ENCODE data around the gene MS4A6A. TPM values are rescaled to one million over a fixed set of nuclear protein-coding genes. Genes with fewer than 3 reads are reported as not detected.
"Not testable (repeated sequence)": the region's sequence is repeated elsewhere in the genome, so short reads cannot be mapped to it uniquely, and the experiment has no call there.

Gene MS4A6A
- total RNA-seq, 1 donor from 2014 or later = not detected

GRCh38 chr11:60159868-60160267 is 23.0 kb downstream of the MS4A6A start:
- no peak overlapping the region for H3K4me3 Mint-ChIP-seq (ENCODE audit: unreplicated experiment)
- no peaks in the 10 kb centered on the region for H3K27me3 Mint-ChIP-seq (ENCODE audit: unreplicated experiment)
- no peaks in the 10 kb centered on the region for H3K9me3 Mint-ChIP-seq (ENCODE audit: unreplicated experiment)
- no peak overlapping the region for H3K27ac Mint-ChIP-seq (ENCODE audit: unreplicated experiment)
- no peaks in the 10 kb centered on the region for H3K36me3 Mint-ChIP-seq (ENCODE audit: unreplicated experiment)
- TF ChIP-seq CTCF (IDR thresholded peaks at IDR 0.05; ENCODE audit: partially characterized antibody, unreplicated experiment) = no peak
- no peak for DNase-seq
- H3K4me1 Mint-ChIP-seq (ENCODE audit: low read depth, unreplicated experiment) = no peaks in the 10 kb centered on the region

GRCh38 chr11:60159284-60159683 is 23.6 kb downstream of the MS4A6A start:
- H3K27me3 Mint-ChIP-seq (ENCODE audit: unreplicated experiment) = no peaks in the 10 kb centered on the region
- H3K9me3 Mint-ChIP-seq (ENCODE audit: unreplicated experiment) = no peaks in the 10 kb centered on the region
- no peak for TF ChIP-seq CTCF (IDR thresholded peaks at IDR 0.05; ENCODE audit: partially characterized antibody, unreplicated experiment)
- no peaks in the 10 kb centered on the region for H3K4me1 Mint-ChIP-seq (ENCODE audit: low read depth, unreplicated experiment)
- H3K4me3 Mint-ChIP-seq (ENCODE audit: unreplicated experiment) = no peak overlapping the region
- H3K27ac Mint-ChIP-seq (ENCODE audit: unreplicated experiment) = no peak overlapping the region
- no peak for DNase-seq
- no peaks in the 10 kb centered on the region for H3K36me3 Mint-ChIP-seq (ENCODE audit: unreplicated experiment)

GRCh38 chr11:60158636-60159035 is 24.2 kb downstream of the MS4A6A start:
- Mint-ChIP-seq H3K4me1 (ENCODE audit: low read depth, unreplicated experiment) (no peaks in the 10 kb centered on the region), H3K27ac (ENCODE audit: unreplicated experiment) (no peak overlapping the region), H3K36me3 (ENCODE audit: unreplicated experiment) (no peaks in the 10 kb centered on the region), H3K9me3 (ENCODE audit: unreplicated experiment) (no peaks in the 10 kb centered on the region), H3K27me3 (ENCODE audit: unreplicated experiment) (no peaks in the 10 kb centered on the region), H3K4me3 (ENCODE audit: unreplicated experiment) (no peak overlapping the region)
- TF ChIP-seq CTCF (IDR thresholded peaks at IDR 0.05; ENCODE audit: partially characterized antibody, unreplicated experiment) = no peak
- DNase-seq = no peak

- DNase-seq = no peak
- Mint-ChIP-seq H3K27ac (ENCODE audit: unreplicated experiment) (no peak overlapping the region), H3K36me3 (ENCODE audit: unreplicated experiment) (no peaks in the 10 kb centered on the region), H3K4me3 (ENCODE audit: unreplicated experiment) (peak overlapping the region; percentile 23), H3K9me3 (ENCODE audit: unreplicated experiment) (no peaks in the 10 kb centered on the region), H3K4me1 (ENCODE audit: low read depth, unreplicated experiment) (no peaks in the 10 kb centered on the region), H3K27me3 (ENCODE audit: unreplicated experiment) (no peaks in the 10 kb centered on the region)
- no peak for TF ChIP-seq CTCF (IDR thresholded peaks at IDR 0.05; ENCODE audit: partially characterized antibody, unreplicated experiment)
Observed at GRCh38 chr11:60155931-60156330, 27.0 kb downstream of the MS4A6A start.

GRCh38 chr11:60152727-60153126 is 30.2 kb downstream of the MS4A6A start:
- not testable (repeated sequence) for H3K36me3 Mint-ChIP-seq (ENCODE audit: unreplicated experiment); H3K27ac Mint-ChIP-seq (ENCODE audit: unreplicated experiment); H3K4me1 Mint-ChIP-seq (ENCODE audit: low read depth, unreplicated experiment); DNase-seq; H3K27me3 Mint-ChIP-seq (ENCODE audit: unreplicated experiment); H3K9me3 Mint-ChIP-seq (ENCODE audit: unreplicated experiment); H3K4me3 Mint-ChIP-seq (ENCODE audit: unreplicated experiment)

- Mint-ChIP-seq H3K27me3 (ENCODE audit: unreplicated experiment) (no peaks in the 10 kb centered on the region), H3K9me3 (ENCODE audit: unreplicated experiment) (no peaks in the 10 kb centered on the region), H3K4me3 (ENCODE audit: unreplicated experiment) (no peak overlapping the region), H3K4me1 (ENCODE audit: low read depth, unreplicated experiment) (no peaks in the 10 kb centered on the region), H3K27ac (ENCODE audit: unreplicated experiment) (no peak overlapping the region), H3K36me3 (ENCODE audit: unreplicated experiment) (no peaks in the 10 kb centered on the region)
- DNase-seq = no peak
- no peak for TF ChIP-seq CTCF (IDR thresholded peaks at IDR 0.05; ENCODE audit: partially characterized antibody, unreplicated experiment)
Observed at GRCh38 chr11:60150279-60150678, 32.6 kb downstream of the MS4A6A start.

Data from glutamatergic neuron (in vitro differentiated cells).